ENCODE measurements around the gene TFEB. TPM values are rescaled to one million over a fixed set of nuclear protein-coding genes. Genes with fewer than 3 reads are reported as not detected.

Gene TFEB
- total and polyA plus RNA-seq, 4 donors, result 10.4 to 35.2 (median 24.7) TPM

DNA sequence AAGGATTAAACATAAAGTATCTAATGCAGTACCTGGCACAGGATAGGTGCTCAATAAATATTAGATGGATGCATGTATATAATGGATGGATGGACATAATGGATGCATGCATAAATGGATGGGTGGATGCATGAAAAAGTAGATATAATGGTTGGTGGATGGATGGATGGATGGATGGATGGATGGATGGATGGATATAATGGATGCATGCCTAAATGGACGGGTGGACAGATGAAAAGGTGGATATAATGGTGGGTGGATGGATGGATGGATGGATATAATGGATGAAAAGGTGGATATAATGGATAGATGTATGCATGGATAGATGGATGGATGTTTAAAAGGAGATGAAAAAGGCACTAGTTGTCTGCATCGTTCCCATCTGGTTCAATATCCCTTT lies 26.0 kb downstream of the TFEB start:
- H3K9me3 ChIP-seq (ENCODE audit: control insufficient read depth, insufficient read depth, low read length), result no peaks in the 10 kb centered on the region
- H3K27ac ChIP-seq (ENCODE audit: low read depth, low read length), result no peak overlapping the region
- peaks cover 78% of the 10 kb centered on the region for H3K4me1 ChIP-seq (ENCODE audit: control insufficient read depth, insufficient read depth, low read length)
- no peaks in the 10 kb centered on the region for H3K27me3 ChIP-seq (ENCODE audit: control insufficient read depth, insufficient read depth, low read length)
- peaks cover 2% of the 10 kb centered on the region for H3K36me3 ChIP-seq (ENCODE audit: control insufficient read depth, insufficient read depth, low read length)
- no peak for DNase-seq (ENCODE audit: low read depth in 4 of 6, low spot score in 6 of 6)
- WGBS (ENCODE audit: insufficient coverage), result 88% methylated on average over 1 of the region's 2 CpGs
- no peak overlapping the region for H3K4me3 ChIP-seq (ENCODE audit: low read depth, low read length)

DNA sequence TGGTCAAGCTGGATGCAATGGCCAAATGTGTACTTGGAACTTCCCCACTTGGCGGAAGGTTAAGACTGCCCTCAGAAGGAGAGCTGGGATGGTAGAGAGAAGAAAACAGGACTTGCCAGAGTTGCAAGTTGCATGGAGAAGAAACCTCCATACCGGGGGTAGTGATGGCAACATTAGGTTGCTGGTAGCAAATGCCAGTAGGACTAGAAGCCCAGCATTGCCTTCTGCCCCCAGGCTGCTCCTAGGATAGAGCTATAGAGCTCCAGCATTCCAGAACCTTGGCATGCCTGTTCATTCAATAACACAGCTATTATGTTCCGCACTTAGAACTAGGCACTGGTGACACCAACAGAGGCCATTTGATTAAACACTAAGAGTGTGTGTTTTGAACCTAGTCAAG lies 26.6 kb downstream of the TFEB start:
- WGBS (ENCODE audit: insufficient coverage), result 90% methylated on average over 3 of the region's 3 CpGs
- H3K27ac ChIP-seq (ENCODE audit: low read depth, low read length), result no peak overlapping the region

DNA sequence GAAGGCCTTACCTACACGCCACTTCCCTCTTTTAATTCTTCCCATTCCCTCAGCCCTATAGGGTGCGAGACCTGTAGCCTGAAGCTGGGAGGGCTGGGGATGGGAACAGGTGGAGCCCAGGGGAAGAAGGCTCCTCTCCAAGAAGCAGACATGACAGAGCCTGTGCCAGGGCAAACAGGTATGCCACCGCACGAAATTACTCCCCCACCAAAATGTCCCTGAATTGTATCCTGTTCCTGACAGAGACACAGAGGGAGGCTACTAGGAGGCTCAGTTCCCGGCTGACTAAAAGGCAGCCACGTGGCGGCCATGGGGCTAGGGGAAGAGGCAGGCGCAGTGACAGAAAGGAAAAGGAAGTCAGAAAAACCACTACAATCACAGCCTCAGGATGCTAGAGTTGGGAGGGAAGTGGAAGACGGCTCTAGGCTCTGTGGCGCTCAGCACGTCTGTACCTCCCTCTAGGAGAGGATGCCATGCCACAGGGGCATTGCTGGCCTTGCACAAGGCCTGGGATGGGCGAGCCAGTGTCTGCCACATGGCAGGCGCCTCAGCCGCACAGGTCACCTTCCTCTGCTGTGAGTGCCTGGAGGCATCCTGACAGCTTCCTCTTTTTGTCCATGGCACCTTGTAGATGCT lies 27.7 kb downstream of the TFEB start:
- no peak for DNase-seq (ENCODE audit: low read depth in 4 of 6, low spot score in 6 of 6)
- Histone ChIP-seq H3K4me1 (ENCODE audit: control insufficient read depth, insufficient read depth, low read length) (peaks cover 75% of the 10 kb centered on the region), H3K4me3 (ENCODE audit: low read depth, low read length) (no peak overlapping the region), H3K36me3 (ENCODE audit: control insufficient read depth, insufficient read depth, low read length) (peaks cover 6% of the 10 kb centered on the region), H3K9me3 (ENCODE audit: control insufficient read depth, insufficient read depth, low read length) (no peaks in the 10 kb centered on the region), H3K27me3 (ENCODE audit: control insufficient read depth, insufficient read depth, low read length) (no peaks in the 10 kb centered on the region), H3K27ac (ENCODE audit: low read depth, low read length) (no peak overlapping the region)
- WGBS (ENCODE audit: insufficient coverage), result 82% methylated on average over 6 of the region's 14 CpGs

More for the DNA sequence above, 26.6 kb downstream of the TFEB start:
- Histone ChIP-seq H3K9me3 (ENCODE audit: control insufficient read depth, insufficient read depth, low read length) (no peaks in the 10 kb centered on the region), H3K36me3 (ENCODE audit: control insufficient read depth, insufficient read depth, low read length) (peaks cover 2% of the 10 kb centered on the region), H3K4me1 (ENCODE audit: control insufficient read depth, insufficient read depth, low read length) (peaks cover 78% of the 10 kb centered on the region), H3K27me3 (ENCODE audit: control insufficient read depth, insufficient read depth, low read length) (no peaks in the 10 kb centered on the region), H3K4me3 (ENCODE audit: low read depth, low read length) (no peak overlapping the region)
- DNase-seq (ENCODE audit: low read depth in 4 of 6, low spot score in 6 of 6), result no peak

DNA sequence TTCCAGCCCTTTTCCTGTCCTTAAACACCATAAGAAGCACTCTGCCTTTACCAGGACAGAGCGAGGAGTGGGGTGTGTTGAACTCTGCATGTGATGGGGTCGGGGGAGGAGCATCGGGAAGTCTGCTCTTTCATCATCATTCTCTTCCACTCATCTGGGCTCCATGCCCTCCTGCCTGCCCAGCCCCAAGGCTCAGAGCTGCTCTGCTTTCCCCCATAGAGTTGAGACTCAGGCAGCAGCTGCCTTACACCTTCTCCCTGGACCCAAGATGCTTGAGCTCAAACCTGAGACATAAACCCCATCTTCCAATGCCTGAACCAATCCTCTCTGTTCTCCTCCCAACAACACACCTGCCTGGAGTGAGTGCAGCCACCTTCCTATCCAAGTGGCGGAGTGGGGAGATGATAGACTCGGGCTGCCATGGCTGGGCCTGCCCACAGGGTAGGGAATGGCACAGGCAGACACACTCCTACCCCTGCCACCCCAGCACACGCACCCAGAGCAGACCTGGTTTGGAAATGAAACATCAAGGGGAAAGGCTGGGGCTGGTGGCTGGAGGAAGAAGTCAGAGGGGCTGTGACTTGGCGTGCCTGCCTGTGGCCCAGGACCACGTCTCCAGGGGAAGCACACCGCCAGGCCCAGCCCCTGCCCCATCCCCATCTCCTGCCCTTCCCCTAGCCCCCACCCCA lies 28.4 kb downstream of the TFEB start:
- peaks cover 75% of the 10 kb centered on the region for H3K4me1 ChIP-seq (ENCODE audit: control insufficient read depth, insufficient read depth, low read length)

DNA sequence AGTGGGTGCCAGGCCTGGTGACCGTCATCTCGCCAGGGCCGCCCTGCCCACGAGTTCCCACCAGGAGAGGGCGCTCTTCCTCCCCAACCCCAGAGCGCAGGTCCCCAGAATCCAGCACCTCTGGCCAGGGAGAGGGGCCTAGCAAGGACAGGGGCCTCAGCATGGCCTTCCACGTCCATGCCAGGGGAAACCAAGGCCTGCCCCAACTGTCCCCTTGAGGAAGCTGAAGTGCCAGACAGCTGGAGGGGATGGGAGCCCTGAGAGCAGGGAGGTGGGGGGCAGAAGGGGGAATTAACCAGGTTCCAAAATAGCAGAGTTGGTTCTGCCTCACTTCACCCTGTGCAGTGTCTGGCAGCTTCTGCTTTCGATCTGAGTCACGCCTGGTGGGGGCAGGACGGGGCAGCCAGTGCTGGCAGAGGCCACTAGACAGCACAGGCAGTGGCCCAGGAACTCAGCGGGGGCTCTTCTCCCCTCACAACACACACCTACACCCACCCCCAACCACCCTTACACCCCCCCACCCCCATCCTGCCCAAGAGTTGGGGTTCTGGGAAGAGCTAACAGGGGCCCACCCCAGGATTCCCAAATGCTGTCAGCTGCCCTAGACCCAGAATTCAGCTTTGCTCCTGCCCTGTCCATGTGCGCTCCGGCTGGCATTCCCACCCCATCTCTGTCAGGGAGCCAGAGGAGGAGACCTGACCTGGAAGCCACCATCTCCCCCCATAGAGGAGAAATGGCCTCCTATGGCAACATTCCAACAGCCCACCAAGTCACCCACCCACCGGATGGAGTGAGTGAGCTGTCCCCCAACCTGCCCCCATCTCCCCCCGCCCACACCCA lies 29.2 kb downstream of the TFEB start:
- peak overlapping the region; percentile 57 for H3K27ac ChIP-seq (ENCODE audit: low read depth, low read length)
- H3K4me3 ChIP-seq (ENCODE audit: low read depth, low read length), result no peak overlapping the region
- H3K27me3 ChIP-seq (ENCODE audit: control insufficient read depth, insufficient read depth, low read length), result no peaks in the 10 kb centered on the region
- peak in 1 of 6 donors; percentile 50 for DNase-seq (ENCODE audit: low read depth in 4 of 6, low spot score in 6 of 6)
- H3K36me3 ChIP-seq (ENCODE audit: control insufficient read depth, insufficient read depth, low read length), result peaks cover 8% of the 10 kb centered on the region
- 45% methylated on average over 6 of the region's 15 CpGs for WGBS (ENCODE audit: insufficient coverage)
- H3K9me3 ChIP-seq (ENCODE audit: control insufficient read depth, insufficient read depth, low read length), result no peaks in the 10 kb centered on the region
- H3K4me1 ChIP-seq (ENCODE audit: control insufficient read depth, insufficient read depth, low read length), result peaks cover 73% of the 10 kb centered on the region

More for the DNA sequence above, 28.4 kb downstream of the TFEB start:
- no peaks in the 10 kb centered on the region for H3K9me3 ChIP-seq (ENCODE audit: control insufficient read depth, insufficient read depth, low read length)
- WGBS (ENCODE audit: insufficient coverage), result 81% methylated on average over 3 of the region's 9 CpGs
- no peak overlapping the region for H3K4me3 ChIP-seq (ENCODE audit: low read depth, low read length)
- peaks cover 8% of the 10 kb centered on the region for H3K36me3 ChIP-seq (ENCODE audit: control insufficient read depth, insufficient read depth, low read length)
- H3K27me3 ChIP-seq (ENCODE audit: control insufficient read depth, insufficient read depth, low read length), result no peaks in the 10 kb centered on the region
- H3K27ac ChIP-seq (ENCODE audit: low read depth, low read length), result no peak overlapping the region
- DNase-seq (ENCODE audit: low read depth in 4 of 6, low spot score in 6 of 6), result no peak

DNA sequence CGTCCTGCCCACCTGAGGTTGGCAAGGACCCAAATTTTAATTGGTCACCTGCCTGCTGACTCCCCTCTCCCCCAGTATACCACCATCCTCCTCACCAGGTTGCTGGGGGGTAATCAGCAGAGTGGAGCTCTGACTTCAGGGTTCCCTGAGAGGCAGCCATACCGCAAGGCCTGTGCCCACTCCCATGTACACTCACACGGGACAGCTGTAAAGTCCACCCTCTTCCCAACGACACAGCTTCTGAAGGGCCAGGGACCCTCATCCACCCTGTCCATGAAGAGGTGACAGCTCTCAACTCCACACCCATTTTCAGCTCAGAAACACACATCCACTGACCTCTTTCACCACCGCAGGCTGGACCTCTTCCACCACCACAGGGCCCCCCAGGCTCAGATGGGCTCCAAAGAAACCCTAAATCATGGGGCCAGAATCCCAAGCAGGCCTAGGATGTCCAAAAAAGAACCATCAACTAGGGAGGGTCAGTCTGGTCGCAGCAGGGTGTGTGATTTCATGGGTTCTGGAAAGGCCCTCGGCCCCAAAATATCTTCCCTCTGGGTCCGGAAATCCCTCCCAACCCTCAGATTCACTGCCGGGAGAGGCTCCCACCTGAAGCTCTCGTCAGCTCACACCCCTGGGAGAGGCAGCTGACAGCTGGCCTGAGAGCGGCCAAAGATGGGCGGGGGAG lies 30.0 kb downstream of the TFEB start:
- H3K27ac ChIP-seq (ENCODE audit: low read depth, low read length), result peak overlapping the region; percentile 57
- no peak overlapping the region for H3K4me3 ChIP-seq (ENCODE audit: low read depth, low read length)
- 79% methylated on average over 6 of the region's 12 CpGs for WGBS (ENCODE audit: insufficient coverage)
- H3K36me3 ChIP-seq (ENCODE audit: control insufficient read depth, insufficient read depth, low read length), result peaks cover 8% of the 10 kb centered on the region
- peaks cover 76% of the 10 kb centered on the region for H3K4me1 ChIP-seq (ENCODE audit: control insufficient read depth, insufficient read depth, low read length)
- no peaks in the 10 kb centered on the region for H3K9me3 ChIP-seq (ENCODE audit: control insufficient read depth, insufficient read depth, low read length)
- no peak for DNase-seq (ENCODE audit: low read depth in 4 of 6, low spot score in 6 of 6)
- no peaks in the 10 kb centered on the region for H3K27me3 ChIP-seq (ENCODE audit: control insufficient read depth, insufficient read depth, low read length)

DNA sequence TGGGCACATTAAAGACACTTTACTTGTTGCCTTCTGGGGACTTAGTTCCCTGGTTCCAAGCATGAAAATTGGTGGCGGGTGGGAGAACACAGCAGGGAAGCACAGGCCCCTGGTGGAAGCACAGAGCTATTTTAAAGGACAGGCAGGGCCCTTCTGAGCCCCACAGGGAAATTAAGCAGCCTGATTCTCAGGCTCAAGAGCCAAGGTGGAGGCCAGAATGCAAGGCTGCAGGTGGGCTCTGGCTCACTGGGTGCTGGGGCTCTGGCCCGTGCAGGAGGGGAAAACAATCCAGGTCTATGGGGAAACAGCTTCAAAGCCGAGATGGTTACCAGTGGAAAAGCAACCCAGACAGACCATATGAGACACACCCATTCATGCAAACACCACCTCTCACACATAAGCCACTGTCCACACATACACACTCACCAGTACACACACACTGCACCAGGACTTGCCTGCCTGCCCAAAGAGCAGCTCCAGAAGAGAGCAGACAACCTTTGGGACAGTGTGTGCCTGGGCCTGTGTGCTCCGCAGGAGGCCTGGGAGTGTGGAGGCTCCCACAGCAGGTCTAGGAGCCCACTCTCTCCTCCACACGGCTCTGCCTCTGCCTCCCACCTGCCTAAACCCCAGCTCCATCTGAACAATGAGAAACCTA lies 30.6 kb downstream of the TFEB start:
- 89% methylated on average over 5 of the region's 5 CpGs for WGBS (ENCODE audit: insufficient coverage)
- no peak overlapping the region for H3K27ac ChIP-seq (ENCODE audit: low read depth, low read length)
- peaks cover 78% of the 10 kb centered on the region for H3K4me1 ChIP-seq (ENCODE audit: control insufficient read depth, insufficient read depth, low read length)
- no peaks in the 10 kb centered on the region for H3K27me3 ChIP-seq (ENCODE audit: control insufficient read depth, insufficient read depth, low read length)
- H3K4me3 ChIP-seq (ENCODE audit: low read depth, low read length), result no peak overlapping the region
- H3K36me3 ChIP-seq (ENCODE audit: control insufficient read depth, insufficient read depth, low read length), result peaks cover 8% of the 10 kb centered on the region
- no peak for DNase-seq (ENCODE audit: low read depth in 4 of 6, low spot score in 6 of 6)
- H3K9me3 ChIP-seq (ENCODE audit: control insufficient read depth, insufficient read depth, low read length), result no peaks in the 10 kb centered on the region

DNA sequence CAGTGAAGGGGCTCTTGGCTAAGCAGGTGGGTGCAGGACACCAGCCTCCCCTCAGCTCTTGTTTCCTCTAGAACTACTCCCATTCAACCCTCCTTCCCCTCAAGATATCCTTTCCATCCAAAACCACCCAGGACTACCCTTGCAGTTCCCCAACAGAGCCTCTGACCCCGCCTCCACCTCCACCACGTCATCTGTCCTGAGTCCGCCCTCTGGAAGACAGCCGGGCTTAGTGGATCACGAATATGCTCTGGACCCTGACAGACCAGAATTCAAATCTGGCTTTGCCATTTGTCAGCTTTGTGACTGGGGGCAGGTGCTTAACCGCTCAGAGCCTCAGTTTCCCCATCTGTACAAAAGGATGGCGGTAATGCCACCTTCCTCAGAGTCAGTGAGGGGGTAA lies 31.4 kb downstream of the TFEB start:
- Histone ChIP-seq H3K27ac (ENCODE audit: low read depth, low read length) (peak overlapping the region; percentile 15), H3K36me3 (ENCODE audit: control insufficient read depth, insufficient read depth, low read length) (peaks cover 8% of the 10 kb centered on the region), H3K9me3 (ENCODE audit: control insufficient read depth, insufficient read depth, low read length) (no peaks in the 10 kb centered on the region), H3K4me3 (ENCODE audit: low read depth, low read length) (no peak overlapping the region), H3K4me1 (ENCODE audit: control insufficient read depth, insufficient read depth, low read length) (peaks cover 79% of the 10 kb centered on the region), H3K27me3 (ENCODE audit: control insufficient read depth, insufficient read depth, low read length) (no peaks in the 10 kb centered on the region)
- DNase-seq (ENCODE audit: low read depth in 4 of 6, low spot score in 6 of 6), result no peak
- 71% methylated on average over 7 of the region's 7 CpGs for WGBS (ENCODE audit: insufficient coverage)

Measured in spinal cord (tissue), 10 donors.